Activated effector memory CD4-positive, alpha-beta T cell treated with anti-CD3 and anti-CD28 coated beads, Interleukin-2, amount 50 U/mL, for 16 hours (primary cell): ENCODE data around the gene ARHGAP10.

Experiments used
- DNase-seq: peaks from one replicate; pipeline ENCODE4 v3.0.0-alpha.2; 2020

The ARHGAP10 gene

DNA sequence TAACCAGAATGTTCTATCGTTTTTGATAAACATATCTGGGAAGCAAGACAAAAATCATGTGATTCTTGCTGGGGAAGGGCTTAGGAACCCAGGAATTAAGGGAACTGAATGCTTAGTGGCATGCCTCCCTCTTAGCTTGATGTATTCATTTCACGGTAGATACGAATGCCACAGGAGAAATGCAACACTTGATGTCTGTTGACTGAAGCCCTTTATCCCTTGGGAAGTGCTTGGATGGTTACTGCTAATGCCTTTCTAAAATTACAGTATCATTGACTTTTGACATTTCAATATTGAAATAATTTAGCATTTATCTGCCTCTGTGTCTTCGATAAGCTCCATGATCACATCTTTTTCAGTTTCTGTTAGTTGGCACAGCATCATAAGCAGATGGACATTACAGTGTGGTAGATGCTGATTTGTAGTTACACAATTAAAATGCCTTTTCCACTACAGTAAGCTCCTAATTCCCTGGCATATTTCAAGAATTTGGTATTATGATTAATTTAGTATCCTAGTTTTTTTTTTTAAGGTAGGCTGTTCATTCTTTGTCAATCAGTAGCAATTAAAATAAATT lies 226.7 kb downstream of the ARHGAP10 start:
- DNase-seq: no peak

DNA sequence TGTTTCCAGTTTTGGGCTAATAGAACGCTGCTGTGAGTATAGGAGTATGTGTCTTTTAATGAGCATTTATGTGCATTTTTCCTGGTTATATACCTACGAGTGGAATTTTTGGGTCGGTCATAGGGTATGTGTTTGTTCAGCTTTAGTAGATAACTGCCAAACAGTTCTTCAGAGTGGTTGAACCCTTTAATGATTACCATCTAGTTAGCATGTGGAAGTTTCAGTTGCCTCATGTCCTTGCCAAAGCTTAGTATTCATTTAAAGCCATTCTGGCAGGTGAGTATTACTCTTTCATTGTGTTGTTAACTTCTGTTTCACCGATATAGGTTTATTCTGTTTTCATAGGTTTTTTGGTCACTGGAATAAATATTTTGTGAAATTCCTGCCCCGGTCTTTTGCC lies 229.1 kb downstream of the ARHGAP10 start:
- no peak for DNase-seq

DNA sequence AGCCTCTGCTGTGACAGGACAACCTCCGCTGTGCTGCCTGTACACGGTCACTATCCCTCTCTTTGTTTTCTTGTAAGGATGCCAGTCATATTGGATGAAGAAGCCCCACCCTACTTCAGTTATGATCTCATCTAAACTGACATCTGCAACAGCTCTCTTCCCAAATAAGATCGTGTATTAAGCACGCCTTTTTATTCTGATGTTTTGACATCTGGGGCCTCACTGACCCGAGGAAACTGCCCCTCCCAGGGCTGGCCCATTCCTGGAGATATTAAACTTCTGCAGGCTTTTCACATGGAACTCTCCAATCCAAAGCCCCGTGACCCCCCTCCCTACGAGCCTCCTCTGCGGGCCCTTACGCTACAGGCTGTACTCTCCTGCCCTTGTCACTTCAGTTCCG lies 232.0 kb downstream of the ARHGAP10 start:
- DNase-seq: no peak

DNA sequence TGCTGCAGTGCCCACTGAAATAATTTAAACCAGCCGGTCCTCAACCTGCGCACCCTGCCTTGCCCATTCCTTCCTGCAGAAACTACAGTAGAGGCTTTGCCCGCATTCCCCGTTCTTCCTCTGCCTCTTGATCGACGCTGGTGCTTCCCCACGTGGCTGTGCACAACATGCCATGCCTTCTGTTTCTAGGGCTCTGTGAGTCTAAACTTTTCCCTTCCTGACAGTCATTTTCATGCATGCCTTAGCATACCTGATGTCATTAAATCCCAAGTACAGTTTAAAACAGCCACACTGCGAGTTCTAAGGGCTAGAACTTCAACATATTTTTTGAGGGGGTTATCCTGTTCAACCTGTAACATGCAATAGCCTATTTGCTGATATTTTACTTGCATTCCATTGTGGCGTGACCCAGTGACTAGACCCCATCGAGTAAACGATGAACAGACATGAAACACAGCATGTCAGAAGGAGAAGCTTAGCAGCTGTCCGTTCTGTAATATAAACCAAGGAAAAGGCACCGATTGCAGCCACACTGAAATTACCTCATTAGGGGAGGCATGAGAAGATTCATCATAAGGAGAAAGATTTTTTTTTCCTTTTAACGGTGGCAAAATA lies 232.5 kb downstream of the ARHGAP10 start:
- no peak for DNase-seq

DNA sequence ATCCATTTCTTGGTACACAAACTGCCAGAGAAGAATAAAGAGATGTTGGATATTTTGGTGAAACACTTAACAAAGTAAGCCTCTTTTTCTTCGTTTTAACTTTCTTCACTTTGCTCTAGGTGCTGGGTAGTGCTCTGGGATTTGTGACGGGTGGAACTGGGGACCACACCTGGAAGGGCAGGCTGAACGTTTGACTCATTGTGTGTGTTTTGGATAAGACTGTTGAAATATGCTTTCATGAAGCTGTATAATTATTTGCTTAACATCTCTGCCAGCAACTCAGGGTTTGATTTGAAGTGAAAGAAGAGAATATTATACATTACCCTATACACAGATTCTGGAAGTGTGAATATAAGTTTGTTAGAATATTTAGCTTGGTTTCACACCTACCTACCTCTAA lies 233.2 kb downstream of the ARHGAP10 start:
- no peak for DNase-seq

DNA sequence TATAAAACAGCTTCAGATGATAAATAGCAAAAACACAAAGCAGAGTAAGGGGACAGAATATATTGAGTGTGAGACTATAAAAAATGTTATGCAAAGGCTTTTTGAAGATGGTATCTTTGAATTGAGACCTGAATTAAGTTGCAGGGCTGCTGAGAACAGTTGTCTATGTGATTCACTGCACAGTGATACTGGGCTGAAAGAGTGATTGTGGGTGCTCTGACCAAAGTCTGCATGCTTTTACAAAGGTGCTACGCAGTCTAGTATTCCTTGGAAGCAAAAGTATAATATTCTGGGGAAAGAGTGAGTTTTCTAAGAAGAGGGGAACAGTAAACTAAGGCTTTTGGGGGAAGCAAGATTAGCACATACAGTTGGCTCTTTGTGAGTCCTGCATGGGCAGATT lies 234.0 kb downstream of the ARHGAP10 start:
- DNase-seq: no peak

DNA sequence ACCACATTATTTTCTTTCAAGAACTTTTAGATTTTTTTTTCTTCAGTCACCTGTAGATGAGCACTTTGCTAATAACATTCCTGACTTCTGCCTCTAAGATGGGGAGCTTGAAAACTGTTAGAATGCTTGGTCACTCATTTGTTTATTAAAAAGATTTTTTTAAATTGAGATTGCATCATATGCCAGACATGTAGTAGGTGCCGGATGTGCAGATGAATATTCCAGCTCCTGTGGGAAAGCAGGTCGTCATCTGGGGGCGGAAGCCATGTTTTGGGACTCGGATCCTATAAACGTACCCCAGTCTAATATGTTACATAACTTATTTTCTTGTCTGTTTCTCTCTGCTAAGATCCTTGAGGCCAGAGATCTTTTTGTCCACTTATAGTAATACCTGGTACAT lies 236.8 kb downstream of the ARHGAP10 start:
- DNase-seq: no peak

DNA sequence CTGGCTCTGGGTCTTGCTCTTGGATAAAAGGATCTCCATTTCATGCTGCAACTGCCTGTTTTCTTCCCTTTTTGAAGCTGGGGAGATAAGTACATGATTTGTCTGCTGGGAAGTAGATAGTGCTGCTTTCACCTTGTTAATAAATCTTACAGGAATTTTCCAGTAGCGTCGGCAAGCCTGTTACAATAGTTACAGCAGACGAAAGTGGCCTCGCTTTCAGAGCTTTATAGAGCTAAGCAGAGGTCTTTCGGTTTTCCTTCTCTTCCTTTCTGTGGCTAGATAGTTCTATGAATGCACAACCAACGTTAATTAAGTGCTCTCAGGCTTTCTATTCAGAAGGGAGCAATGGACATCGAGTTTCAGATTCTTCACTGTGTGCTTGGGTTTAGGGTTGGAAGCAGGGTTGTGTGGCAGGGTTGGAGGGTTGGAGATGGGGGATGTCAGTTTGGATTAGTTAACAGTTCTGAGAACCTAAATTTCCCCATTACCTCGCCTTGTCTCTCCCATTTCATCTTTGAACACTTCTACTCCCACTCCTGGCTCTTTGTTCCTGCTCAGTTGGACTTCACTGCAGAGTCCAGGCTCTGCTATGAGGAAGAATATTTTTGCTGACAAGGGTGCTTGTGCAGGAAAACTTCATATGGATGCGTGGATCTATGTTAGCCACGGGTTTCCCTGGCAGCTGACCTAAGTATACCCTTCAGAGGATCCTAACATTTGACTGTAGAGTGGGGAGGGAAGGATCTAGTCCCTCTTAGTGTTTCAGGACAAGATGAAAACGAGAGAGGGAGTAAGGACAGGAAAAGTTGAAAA lies 237.9 kb downstream of the ARHGAP10 start:
- no peak for DNase-seq

DNA sequence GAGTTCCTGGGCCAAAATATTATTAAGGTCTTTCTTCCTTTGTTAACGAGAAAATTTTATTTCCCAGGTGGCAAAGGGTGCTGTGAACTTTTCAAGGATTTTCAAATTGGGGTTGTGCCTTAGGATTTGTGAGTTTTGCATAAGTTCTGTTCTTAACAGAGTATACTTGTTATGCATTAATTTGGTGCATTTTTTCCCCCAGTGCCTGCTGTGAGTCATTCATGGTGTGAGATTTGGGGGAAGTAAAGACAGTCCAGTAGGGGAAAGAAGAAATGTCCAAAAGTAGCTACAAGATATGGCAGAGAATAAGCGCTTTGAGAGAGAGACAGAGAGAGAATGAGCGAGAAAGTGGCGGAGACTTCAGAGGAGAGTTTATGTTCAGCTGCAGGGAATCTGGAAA lies 239.2 kb downstream of the ARHGAP10 start:
- DNase-seq: no peak

DNA sequence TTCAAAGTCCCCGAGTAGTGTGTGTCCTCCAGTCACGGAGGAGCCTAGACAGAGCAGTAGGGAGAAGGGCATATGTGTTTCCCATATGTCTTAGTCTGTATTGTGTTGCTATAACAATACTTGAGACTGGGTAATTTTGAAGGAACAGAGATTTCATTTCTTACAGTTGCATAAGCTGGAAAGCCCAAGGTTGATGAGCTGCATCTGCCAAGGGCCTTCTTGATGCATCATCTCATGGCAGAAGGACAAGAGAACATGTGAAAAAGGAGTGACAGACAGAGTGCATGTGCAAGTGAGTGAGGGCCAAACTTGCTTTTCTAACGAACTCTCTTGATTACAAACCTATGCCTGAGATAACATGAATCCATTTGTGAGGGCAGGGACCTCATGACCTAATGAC lies 243.4 kb downstream of the ARHGAP10 start:
- no peak for DNase-seq

DNA sequence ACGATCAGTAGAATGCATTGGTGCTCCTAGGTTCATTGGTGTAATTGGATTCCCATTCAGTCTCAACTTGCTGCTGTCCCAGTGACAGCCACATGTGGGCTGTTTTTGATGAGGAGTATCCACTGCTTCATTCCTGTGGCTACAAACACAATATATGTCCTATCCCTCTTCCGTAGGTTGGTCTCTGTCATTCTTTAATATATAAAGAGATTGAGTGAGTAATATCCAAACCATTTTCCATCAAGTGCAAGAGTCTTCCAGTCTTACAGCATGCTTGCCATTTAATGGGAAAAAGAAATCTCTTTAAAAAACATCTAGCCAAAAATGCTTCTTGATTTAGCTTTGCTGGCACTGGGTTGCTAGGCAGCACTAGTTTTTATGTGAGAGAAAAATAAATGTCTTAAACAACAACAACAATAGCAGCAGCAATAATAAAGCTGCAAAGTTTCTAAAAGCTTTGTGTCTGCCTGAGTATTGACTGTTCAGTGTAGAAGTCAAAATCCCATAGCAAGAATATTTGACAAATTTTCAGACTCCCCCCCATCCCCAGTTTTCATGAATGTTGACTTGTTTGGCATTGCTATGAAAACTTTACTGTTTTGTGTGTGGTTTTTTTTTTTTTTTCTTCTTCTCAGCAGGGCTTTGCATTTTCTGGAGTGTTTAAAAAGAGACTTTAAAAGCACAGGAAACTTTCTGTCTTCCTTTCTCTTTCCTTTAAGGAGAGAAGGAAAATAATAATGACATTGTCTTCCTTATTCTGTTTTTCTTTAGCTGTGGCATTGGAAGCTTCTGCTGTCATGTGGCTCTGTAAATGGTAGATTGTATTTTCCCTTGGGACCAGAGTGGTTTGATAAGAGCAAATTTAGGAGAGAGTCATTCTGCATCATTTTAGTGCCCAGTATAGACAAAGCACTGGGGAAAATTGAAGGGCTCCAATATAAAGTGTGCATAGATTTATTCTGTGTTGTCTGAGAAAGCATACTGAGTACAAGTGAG lies 244.3 kb downstream of the ARHGAP10 start:
- no peak for DNase-seq

DNA sequence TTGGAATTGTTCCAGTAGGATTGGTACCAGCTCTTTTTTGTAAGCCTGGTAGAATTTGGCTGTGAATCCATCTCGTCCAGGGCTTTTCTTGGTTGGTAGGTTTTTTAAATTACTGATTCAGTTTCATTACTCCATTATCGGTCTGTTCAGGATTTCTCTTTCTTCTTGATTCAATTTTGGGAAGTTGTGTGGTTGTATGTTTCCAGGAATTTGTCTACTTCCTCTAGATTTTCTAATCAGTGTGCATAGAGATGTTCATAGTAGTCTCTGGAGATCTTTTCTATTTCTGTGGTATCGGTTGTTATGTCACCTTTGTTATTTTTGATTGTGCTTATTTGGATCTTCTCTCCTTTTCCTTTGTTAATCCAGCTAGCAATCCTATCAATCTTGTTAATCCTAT lies 248.7 kb downstream of the ARHGAP10 start:
- DNase-seq: no peak

DNA sequence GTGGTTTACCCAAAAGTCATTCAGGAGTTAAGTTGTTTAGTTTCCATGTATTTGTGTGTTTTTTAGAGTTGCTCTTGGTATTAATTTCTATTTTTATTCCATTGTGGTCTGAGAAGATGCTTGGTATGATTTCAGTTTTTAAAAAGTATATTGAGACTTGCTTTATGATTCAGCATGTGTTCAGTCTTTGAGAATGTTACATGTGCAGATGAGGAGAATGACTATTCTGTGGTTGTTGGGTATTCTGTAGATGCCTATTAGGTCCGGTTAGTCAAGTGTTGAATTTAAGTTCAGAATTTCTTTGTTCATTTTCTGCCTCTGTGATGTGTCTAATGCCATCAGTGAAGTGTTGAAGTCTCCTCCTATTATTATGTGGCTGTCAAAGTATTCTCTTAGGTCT lies 249.4 kb downstream of the ARHGAP10 start:
- DNase-seq: no peak

DNA sequence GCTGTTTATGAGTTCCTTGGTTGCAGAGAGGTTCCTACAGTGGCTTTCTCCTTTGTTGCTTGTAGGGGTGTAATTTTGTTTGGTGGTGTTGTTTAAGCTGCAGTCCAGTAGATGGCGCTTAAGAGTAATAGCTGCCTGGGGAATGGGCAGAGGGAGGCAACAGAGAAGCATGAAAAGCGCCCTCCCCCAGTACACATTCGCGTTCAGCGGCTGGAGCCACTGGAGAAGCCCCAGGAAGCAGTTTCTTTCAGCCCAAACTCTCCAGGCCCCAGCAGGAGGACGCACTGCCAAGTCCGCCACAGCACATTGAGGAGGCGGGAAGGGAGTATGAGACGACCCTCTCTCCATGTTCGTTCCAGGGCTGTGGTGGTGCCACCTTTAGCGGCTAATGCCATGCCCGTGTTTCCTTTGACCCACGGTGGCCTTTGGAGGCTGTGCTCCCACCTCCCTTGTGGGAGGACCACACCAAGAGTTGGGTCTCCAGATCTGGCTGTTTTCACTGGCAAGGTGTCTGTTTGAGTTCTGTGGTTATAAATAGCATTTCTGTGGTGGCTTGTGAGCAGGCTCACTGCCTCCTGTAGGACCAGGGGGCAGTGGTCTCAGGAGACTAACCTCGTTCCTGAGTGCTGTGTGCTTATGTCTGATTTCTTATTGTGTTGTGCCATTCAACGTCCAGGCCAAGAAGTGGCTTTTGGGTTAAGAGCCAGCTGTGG lies 252.3 kb downstream of the ARHGAP10 start:
- DNase-seq: no peak

DNA sequence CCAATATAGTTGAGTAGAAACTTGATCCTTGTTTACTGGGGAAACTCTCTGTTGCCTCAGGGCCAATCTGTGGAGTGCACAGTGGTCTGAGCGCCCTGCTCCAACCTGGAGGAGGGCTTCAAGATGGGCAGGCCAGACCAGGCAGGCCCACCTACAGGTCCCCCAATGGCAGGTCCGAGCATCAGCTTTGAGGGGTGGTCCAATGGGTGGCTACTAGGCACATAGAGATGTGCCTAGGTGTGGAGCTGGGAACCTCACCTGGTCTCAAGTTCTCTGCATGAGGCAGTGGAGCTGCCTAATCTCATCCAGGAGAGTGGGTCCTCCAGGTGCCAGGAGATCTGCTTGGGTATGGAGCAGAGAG lies 252.9 kb downstream of the ARHGAP10 start:
- DNase-seq: no peak

DNA sequence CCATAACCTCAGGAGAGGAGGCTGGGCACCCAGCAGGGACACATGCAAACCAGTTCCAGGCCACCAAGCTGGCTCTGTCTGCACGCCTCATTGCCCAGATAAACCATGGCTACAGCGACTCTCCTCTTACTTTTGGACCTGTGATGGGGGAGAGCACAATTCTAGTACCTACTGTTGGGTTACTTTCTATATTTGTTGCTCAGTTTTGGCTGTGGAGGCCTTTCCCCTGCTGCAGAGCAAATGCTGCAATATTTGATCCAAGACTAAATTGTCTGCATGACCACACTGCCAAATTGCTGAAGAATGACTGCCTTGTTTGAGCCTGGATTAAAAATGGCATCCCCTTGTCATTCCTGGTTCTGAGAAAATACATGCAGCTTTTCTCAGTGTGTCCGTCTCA lies 253.5 kb downstream of the ARHGAP10 start:
- DNase-seq: no peak

DNA sequence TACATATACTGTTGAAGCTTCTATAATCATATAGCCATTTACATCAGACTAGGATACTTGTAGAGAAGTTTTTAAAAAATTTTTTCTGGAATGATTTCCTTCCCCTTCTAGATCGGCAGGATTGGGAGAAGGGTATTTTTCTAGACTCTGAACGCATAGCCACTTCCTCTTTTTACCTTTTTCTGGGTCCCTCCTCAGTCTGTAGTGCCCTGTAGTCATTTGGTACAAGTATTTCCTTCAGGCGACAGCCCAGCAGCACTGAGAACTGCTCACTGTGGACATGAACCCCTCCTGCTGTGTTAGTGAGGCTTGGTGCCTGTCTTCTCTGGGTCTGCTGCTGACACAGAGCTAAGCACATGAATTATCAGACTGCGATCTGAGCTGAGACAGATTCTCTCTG lies 255.4 kb downstream of the ARHGAP10 start:
- DNase-seq: no peak

DNA sequence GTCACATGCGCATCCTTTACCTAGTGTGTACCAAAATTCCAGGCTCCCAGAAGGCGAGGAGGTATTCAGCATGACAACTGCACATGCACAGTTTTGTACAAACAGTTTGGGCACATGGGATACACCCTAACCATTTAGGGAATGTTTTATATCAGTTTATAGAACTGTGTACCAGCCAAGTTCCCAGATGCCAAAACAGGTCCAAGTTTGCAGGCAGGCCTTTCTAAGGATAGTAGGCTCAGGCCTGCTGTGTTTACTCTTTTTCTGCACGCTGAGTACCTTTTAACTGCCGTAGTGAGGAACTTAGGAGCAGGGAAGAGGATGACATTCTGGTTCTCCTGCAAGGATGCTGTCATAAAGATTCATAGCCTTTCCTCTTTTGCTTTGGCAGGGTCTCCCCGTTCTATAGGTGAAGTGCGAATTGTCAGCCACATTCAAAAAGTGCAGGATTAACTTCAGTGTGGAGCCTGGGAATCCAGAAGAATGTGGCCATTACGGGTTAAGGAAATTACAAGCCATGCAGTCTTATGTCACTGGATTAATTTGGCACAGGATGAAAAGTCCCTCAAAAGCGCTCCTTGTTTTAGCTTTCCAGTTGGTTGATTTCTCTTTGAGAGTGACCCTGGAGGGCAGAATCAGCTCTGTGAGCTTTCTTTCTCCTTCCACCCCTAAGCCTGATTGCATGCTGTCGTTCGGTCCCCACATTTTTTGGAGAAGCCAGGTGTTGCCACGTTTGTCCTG lies 259.8 kb downstream of the ARHGAP10 start:
- DNase-seq: no peak

DNA sequence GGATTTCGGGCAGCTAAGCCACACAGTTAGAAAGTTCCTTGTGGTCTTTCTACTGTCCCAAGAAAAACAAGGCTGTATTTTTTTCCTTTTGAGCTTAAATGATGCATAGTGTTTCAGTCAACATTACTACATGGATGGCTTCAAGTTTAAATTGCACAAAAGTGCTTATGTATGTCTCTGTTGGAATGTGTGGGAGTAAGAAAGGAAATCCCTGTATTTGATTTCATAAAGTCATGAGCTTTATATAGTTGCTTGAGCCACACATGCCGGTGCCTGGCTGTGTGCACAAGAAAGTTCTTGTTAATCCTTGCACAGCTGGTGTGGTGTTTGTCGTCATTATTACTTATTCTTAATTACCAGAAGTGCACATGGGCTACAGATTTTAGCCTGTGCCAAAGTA lies 262.2 kb downstream of the ARHGAP10 start:
- no peak for DNase-seq

DNA sequence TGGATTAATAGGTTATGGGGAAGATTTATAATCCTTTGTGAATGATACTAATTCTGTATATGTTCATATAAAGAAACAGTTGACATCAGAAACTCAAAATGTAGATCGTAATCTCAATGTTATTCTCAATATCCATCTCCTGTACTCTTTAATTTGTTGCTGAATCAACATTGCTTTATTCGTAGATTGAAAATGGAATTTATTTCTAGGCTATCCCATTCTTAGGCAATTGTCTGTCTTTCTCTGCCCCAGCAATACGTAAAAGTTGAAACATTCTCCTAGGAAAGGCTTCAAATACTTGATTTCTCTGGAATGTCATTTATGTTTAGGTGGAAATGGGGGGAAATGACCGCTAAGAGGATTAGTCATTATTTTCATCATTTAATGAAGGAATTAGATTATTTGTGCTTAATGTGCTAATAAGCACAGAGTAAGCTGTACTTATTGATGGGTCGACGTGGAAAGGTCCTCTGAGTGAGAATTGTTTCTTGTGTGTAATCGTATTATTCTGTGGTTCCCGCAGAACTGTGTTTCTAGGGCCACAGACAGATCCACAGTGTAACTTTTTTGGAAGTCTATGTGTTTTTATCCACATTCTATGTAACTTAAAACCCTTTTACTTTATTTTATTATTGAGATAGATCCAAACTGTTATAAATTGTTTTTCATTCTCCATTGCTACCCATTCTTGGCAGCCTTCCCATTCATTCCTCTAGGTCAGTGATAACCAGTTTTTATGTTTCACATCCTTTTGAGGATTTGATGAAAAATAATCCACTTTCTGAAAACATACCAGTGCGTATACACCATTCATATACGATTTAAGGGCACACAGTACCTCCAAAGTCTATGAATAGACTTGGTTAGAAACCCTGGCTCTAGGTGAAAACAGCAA lies 262.9 kb downstream of the ARHGAP10 start:
- no peak for DNase-seq

DNA sequence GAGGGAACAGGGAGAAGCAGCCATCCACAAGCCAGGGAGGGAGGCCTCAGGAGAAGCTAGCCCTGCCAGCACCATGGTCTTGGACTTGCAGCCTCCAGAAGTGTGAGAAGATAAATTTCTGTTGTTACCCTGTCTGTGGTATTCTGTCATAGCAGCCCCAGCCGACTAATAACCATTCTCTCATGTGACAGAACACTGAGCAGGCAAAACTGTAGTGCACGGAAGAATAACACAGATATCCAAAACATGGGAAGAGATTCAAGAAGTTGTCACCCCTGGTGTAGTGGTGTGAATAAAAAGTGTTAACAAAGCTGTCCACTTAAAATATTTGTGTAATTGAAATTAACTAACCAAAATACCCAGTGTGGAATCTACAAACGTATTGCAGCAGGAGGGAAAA lies 265.0 kb downstream of the ARHGAP10 start:
- DNase-seq: no peak
